Measurements from ENCODE around the gene SRGAP1. TPM values are rescaled to one million over a fixed set of nuclear protein-coding genes. Genes with fewer than 3 reads are reported as not detected.
"Not testable (repeated sequence)": the region's sequence is repeated elsewhere in the genome, so short reads cannot be mapped to it uniquely, and the experiment has no call there.

The SRGAP1 gene
- polyA plus RNA-seq, 4 donors: 2.2 to 8.5 (median 4.0) TPM

GRCh38 chr12:64029013-64029857 lies 184.7 kb downstream of the SRGAP1 start:
- WGBS, 3 donors: 82 to 88% (median 82%) methylated on average over 12 to 13 of the region's 13 CpGs
- Histone ChIP-seq H3K4me3 (ENCODE audit: low read depth in 1 of 3, low read length in 3 of 3) (no peak overlapping the region), H3K9me3 (ENCODE audit: control insufficient read depth in 2 of 2, insufficient read depth in 1 of 2, low read depth in 1 of 2, low read length in 1 of 2) (peaks cover 0 to 9% of the 10 kb centered on the region in 2 donors), H3K27me3 (ENCODE audit: control insufficient read depth in 3 of 3, insufficient read depth in 3 of 3, low read length in 3 of 3) (no peaks in the 10 kb centered on the region), H3K27ac (ENCODE audit: low read depth in 1 of 3, low read length in 2 of 3) (no peak overlapping the region), H3K4me1 (ENCODE audit: control insufficient read depth in 3 of 3, insufficient read depth in 2 of 3, low read depth in 1 of 3, low read length in 2 of 3) (no peaks in the 10 kb centered on the region), H3K36me3 (ENCODE audit: control insufficient read depth in 3 of 3, insufficient read depth in 2 of 3, low read depth in 1 of 3, low read length in 3 of 3) (peaks cover 0 to 5% (median 0%) of the 10 kb centered on the region in 3 donors)
- DNase-seq (no peak), FAIRE-seq (no peak)

GRCh38 chr12:64030155-64030554 lies 185.7 kb downstream of the SRGAP1 start:
- peaks cover 0 to 5% (median 0%) of the 10 kb centered on the region in 3 donors for H3K36me3 ChIP-seq (ENCODE audit: control insufficient read depth in 3 of 3, insufficient read depth in 2 of 3, low read depth in 1 of 3, low read length in 3 of 3)
- no peak overlapping the region for H3K4me3 ChIP-seq (ENCODE audit: low read depth in 1 of 3, low read length in 3 of 3)
- peak; percentile 44 for FAIRE-seq
- no peaks in the 10 kb centered on the region for H3K27me3 ChIP-seq (ENCODE audit: control insufficient read depth in 3 of 3, insufficient read depth in 3 of 3, low read length in 3 of 3)
- H3K4me1 ChIP-seq (ENCODE audit: control insufficient read depth in 3 of 3, insufficient read depth in 2 of 3, low read depth in 1 of 3, low read length in 2 of 3): no peaks in the 10 kb centered on the region
- H3K9me3 ChIP-seq (ENCODE audit: control insufficient read depth in 2 of 2, insufficient read depth in 1 of 2, low read depth in 1 of 2, low read length in 1 of 2): peaks cover 0 to 9% of the 10 kb centered on the region in 2 donors
- no peak for DNase-seq
- no peak overlapping the region for H3K27ac ChIP-seq (ENCODE audit: low read depth in 1 of 3, low read length in 2 of 3)

- H3K9me3 ChIP-seq (ENCODE audit: control insufficient read depth in 2 of 2, insufficient read depth in 1 of 2, low read depth in 1 of 2, low read length in 1 of 2): peaks cover 0 to 11% of the 10 kb centered on the region in 2 donors
- not testable (repeated sequence) for FAIRE-seq; H3K36me3 ChIP-seq (ENCODE audit: control insufficient read depth in 3 of 3, insufficient read depth in 2 of 3, low read depth in 1 of 3, low read length in 3 of 3); H3K27me3 ChIP-seq (ENCODE audit: control insufficient read depth in 3 of 3, insufficient read depth in 3 of 3, low read length in 3 of 3); H3K4me3 ChIP-seq (ENCODE audit: low read depth in 1 of 3, low read length in 3 of 3); DNase-seq; H3K4me1 ChIP-seq (ENCODE audit: control insufficient read depth in 3 of 3, insufficient read depth in 2 of 3, low read depth in 1 of 3, low read length in 2 of 3); H3K27ac ChIP-seq (ENCODE audit: low read depth in 1 of 3, low read length in 2 of 3)
- WGBS, 3 donors: 71 to 88% (median 72%) methylated on average over 2 of the region's 2 CpGs
These were observed 189.6 kb downstream of the SRGAP1 start for GRCh38 chr12:64034056-64034455.

GRCh38 chr12:64034901-64035576 lies 190.5 kb downstream of the SRGAP1 start:
- peaks cover 0 to 5% (median 0%) of the 10 kb centered on the region in 3 donors for H3K36me3 ChIP-seq (ENCODE audit: control insufficient read depth in 3 of 3, insufficient read depth in 2 of 3, low read depth in 1 of 3, low read length in 3 of 3)

GRCh38 chr12:64036414-64036813 lies 191.9 kb downstream of the SRGAP1 start:
- FAIRE-seq (no peak), DNase-seq (no peak)
- no peak overlapping the region for H3K27ac ChIP-seq (ENCODE audit: low read depth in 1 of 3, low read length in 2 of 3)
- no peak overlapping the region for H3K4me3 ChIP-seq (ENCODE audit: low read depth in 1 of 3, low read length in 3 of 3)
- H3K4me1 ChIP-seq (ENCODE audit: control insufficient read depth in 3 of 3, insufficient read depth in 2 of 3, low read depth in 1 of 3, low read length in 2 of 3): peaks cover 0 to 7% (median 0%) of the 10 kb centered on the region in 3 donors
- peaks cover 0 to 11% of the 10 kb centered on the region in 2 donors for H3K9me3 ChIP-seq (ENCODE audit: control insufficient read depth in 2 of 2, insufficient read depth in 1 of 2, low read depth in 1 of 2, low read length in 1 of 2)
- 31 to 85% (median 57%) methylated on average over 1 of the region's 1 CpG for WGBS, 3 donors
- H3K27me3 ChIP-seq (ENCODE audit: control insufficient read depth in 3 of 3, insufficient read depth in 3 of 3, low read length in 3 of 3): no peaks in the 10 kb centered on the region
- H3K36me3 ChIP-seq (ENCODE audit: control insufficient read depth in 3 of 3, insufficient read depth in 2 of 3, low read depth in 1 of 3, low read length in 3 of 3): peaks cover 0 to 5% (median 0%) of the 10 kb centered on the region in 3 donors

More at GRCh38 chr12:64034901-64035576, 190.5 kb downstream of the SRGAP1 start:
- H3K27me3 ChIP-seq (ENCODE audit: control insufficient read depth in 3 of 3, insufficient read depth in 3 of 3, low read length in 3 of 3): no peaks in the 10 kb centered on the region
- FAIRE-seq (no peak), DNase-seq (no peak)
- H3K9me3 ChIP-seq (ENCODE audit: control insufficient read depth in 2 of 2, insufficient read depth in 1 of 2, low read depth in 1 of 2, low read length in 1 of 2): peaks cover 0 to 11% of the 10 kb centered on the region in 2 donors
- H3K4me1 ChIP-seq (ENCODE audit: control insufficient read depth in 3 of 3, insufficient read depth in 2 of 3, low read depth in 1 of 3, low read length in 2 of 3): peaks cover 0 to 7% (median 0%) of the 10 kb centered on the region in 3 donors
- no peak overlapping the region for H3K27ac ChIP-seq (ENCODE audit: low read depth in 1 of 3, low read length in 2 of 3)
- no peak overlapping the region for H3K4me3 ChIP-seq (ENCODE audit: low read depth in 1 of 3, low read length in 3 of 3)

GRCh38 chr12:64039281-64039871 lies 194.9 kb downstream of the SRGAP1 start:
- DNase-seq: peak; percentile 61 to 66
- H3K4me1 ChIP-seq (ENCODE audit: control insufficient read depth in 3 of 3, insufficient read depth in 2 of 3, low read depth in 1 of 3, low read length in 2 of 3): peaks cover 0 to 7% (median 3%) of the 10 kb centered on the region in 3 donors
- H3K27ac ChIP-seq (ENCODE audit: low read depth in 1 of 3, low read length in 2 of 3): peak overlapping the region in 2 of 3 donors; percentile 46 to 49
- peaks cover 0 to 2% of the 10 kb centered on the region in 2 donors for H3K9me3 ChIP-seq (ENCODE audit: control insufficient read depth in 2 of 2, insufficient read depth in 1 of 2, low read depth in 1 of 2, low read length in 1 of 2)
- H3K36me3 ChIP-seq (ENCODE audit: control insufficient read depth in 3 of 3, insufficient read depth in 2 of 3, low read depth in 1 of 3, low read length in 3 of 3): no peaks in the 10 kb centered on the region
- H3K27me3 ChIP-seq (ENCODE audit: control insufficient read depth in 3 of 3, insufficient read depth in 3 of 3, low read length in 3 of 3): no peaks in the 10 kb centered on the region
- H3K4me3 ChIP-seq (ENCODE audit: low read depth in 1 of 3, low read length in 3 of 3): no peak overlapping the region
- WGBS, 3 donors: 15 to 32% (median 23%) methylated on average over 7 of the region's 7 CpGs
- no peak for FAIRE-seq

GRCh38 chr12:64042911-64043310 lies 198.4 kb downstream of the SRGAP1 start:
- DNase-seq (no peak), FAIRE-seq (no peak)
- Histone ChIP-seq H3K27me3 (ENCODE audit: control insufficient read depth in 3 of 3, insufficient read depth in 3 of 3, low read length in 3 of 3) (no peaks in the 10 kb centered on the region), H3K27ac (ENCODE audit: low read depth in 1 of 3, low read length in 2 of 3) (no peak overlapping the region), H3K9me3 (ENCODE audit: control insufficient read depth in 2 of 2, insufficient read depth in 1 of 2, low read depth in 1 of 2, low read length in 1 of 2) (no peaks in the 10 kb centered on the region), H3K4me1 (ENCODE audit: control insufficient read depth in 3 of 3, insufficient read depth in 2 of 3, low read depth in 1 of 3, low read length in 2 of 3) (peaks cover 3 to 7% (median 3%) of the 10 kb centered on the region in 3 donors), H3K4me3 (ENCODE audit: low read depth in 1 of 3, low read length in 3 of 3) (no peak overlapping the region), H3K36me3 (ENCODE audit: control insufficient read depth in 3 of 3, insufficient read depth in 2 of 3, low read depth in 1 of 3, low read length in 3 of 3) (peaks cover 0 to 3% (median 0%) of the 10 kb centered on the region in 3 donors)
- 74 to 93% (median 89%) methylated on average over 2 of the region's 2 CpGs for WGBS, 3 donors

- H3K4me3 ChIP-seq (ENCODE audit: low read depth in 1 of 3, low read length in 3 of 3): no peak overlapping the region
- peaks cover 0 to 3% (median 0%) of the 10 kb centered on the region in 3 donors for H3K36me3 ChIP-seq (ENCODE audit: control insufficient read depth in 3 of 3, insufficient read depth in 2 of 3, low read depth in 1 of 3, low read length in 3 of 3)
- H3K27ac ChIP-seq (ENCODE audit: low read depth in 1 of 3, low read length in 2 of 3): no peak overlapping the region
- H3K27me3 ChIP-seq (ENCODE audit: control insufficient read depth in 3 of 3, insufficient read depth in 3 of 3, low read length in 3 of 3): no peaks in the 10 kb centered on the region
- no peaks in the 10 kb centered on the region for H3K9me3 ChIP-seq (ENCODE audit: control insufficient read depth in 2 of 2, insufficient read depth in 1 of 2, low read depth in 1 of 2, low read length in 1 of 2)
- DNase-seq: peak; percentile 23 to 59
- 11 to 55% (median 45%) methylated on average over 1 of the region's 1 CpG for WGBS, 3 donors
- FAIRE-seq: no peak
- H3K4me1 ChIP-seq (ENCODE audit: control insufficient read depth in 3 of 3, insufficient read depth in 2 of 3, low read depth in 1 of 3, low read length in 2 of 3): peaks cover 3 to 5% (median 3%) of the 10 kb centered on the region in 3 donors
These were observed 199.7 kb downstream of the SRGAP1 start for GRCh38 chr12:64044191-64044590.

All from small intestine (tissue), 7 donors.